Cardiac fibroblast (primary cell): ENCODE data around the gene ZNF350.
"Not testable (repeated sequence)": the region's sequence is repeated elsewhere in the genome, so short reads cannot be mapped to it uniquely, and the experiment has no call there.

ENCODE experiments used
- DNase-seq, 2 donors: peaks; one replicate each; pipeline versions ENCODE4 v3.0.0 to v3.0.0-alpha.2; 2010; ENCODE audit warnings: low read depth in 2 of 2
- H3K4me3 ChIP-seq, 2 donors: replicated peaks in 1 of 2; 1 replicate in 1 of 2; 2 replicates in 1 of 2; pipeline ENCODE4 v1.5.1; 2011; ENCODE audit warnings: low read depth in 2 of 2, low read length in 2 of 2, mild to moderate bottlenecking in 2 of 2, moderate library complexity in 1 of 2
- CTCF ChIP-seq: IDR thresholded peaks from one replicate; pipeline ENCODE4 v1.5.1; 2011; ENCODE audit warnings: low read depth, mild to moderate bottlenecking, low read length, inconsistent platforms

The ZNF350 gene

GRCh38 chr19:51986309-51987291 lies at the start of gene ZNF350:
ZNF350 (minus strand) TSS chr19:51986840; CDS start chr19:51974360, 12,480 bp downstream.
- no peak for TF ChIP-seq CTCF
- peak; percentile 97 to 98 for DNase-seq

GRCh38 chr19:52034051-52034728 lies 47.5 kb upstream of the ZNF350 start:
- no peak overlapping the region for H3K4me3 ChIP-seq
- no peak for TF ChIP-seq CTCF
- peak; percentile 6 to 35 for DNase-seq

More at GRCh38 chr19:51986309-51987291, at the start of gene ZNF350:
- peak within 1 kb of the TSS; percentile 58 to 91 for H3K4me3 ChIP-seq

GRCh38 chr19:52028780-52029123 lies 42.1 kb upstream of the ZNF350 start:
- no peak for TF ChIP-seq CTCF
- DNase-seq = no peak
- peak overlapping the region; percentile 80 to 89 for H3K4me3 ChIP-seq

- H3K4me3 ChIP-seq = peak within 1 kb of the TSS; percentile 80 to 89
- no peak for TF ChIP-seq CTCF
- peak; percentile 87 to 89 for DNase-seq
These were observed 41.6 kb upstream of the ZNF350 start, which contains the start of gene ZNF614 for GRCh38 chr19:52028027-52028779. ZNF614 (minus strand) TSS chr19:52028379; CDS start chr19:52025745, 2,634 bp downstream.

- H3K4me3 ChIP-seq, DNase-seq: not testable (repeated sequence)
These were observed 39.8 kb upstream of the ZNF350 start for GRCh38 chr19:52026255-52026990.

- H3K4me3 ChIP-seq, DNase-seq: not testable (repeated sequence)
These were observed 37.8 kb upstream of the ZNF350 start for GRCh38 chr19:52024478-52024877.

GRCh38 chr19:52022193-52022592 lies 35.6 kb upstream of the ZNF350 start:
- H3K4me3 ChIP-seq = no peak overlapping the region
- no peak for TF ChIP-seq CTCF
- DNase-seq = no peak
